Amygdala (tissue), 56 donors: ENCODE data around the gene KIAA1958.

ENCODE experiments used
- DNase-seq, 56 donors: peaks; one replicate each; lab custom pipeline; 2025; lab: John Stamatoyannopoulos, UW

KIAA1958 gene

DNA sequence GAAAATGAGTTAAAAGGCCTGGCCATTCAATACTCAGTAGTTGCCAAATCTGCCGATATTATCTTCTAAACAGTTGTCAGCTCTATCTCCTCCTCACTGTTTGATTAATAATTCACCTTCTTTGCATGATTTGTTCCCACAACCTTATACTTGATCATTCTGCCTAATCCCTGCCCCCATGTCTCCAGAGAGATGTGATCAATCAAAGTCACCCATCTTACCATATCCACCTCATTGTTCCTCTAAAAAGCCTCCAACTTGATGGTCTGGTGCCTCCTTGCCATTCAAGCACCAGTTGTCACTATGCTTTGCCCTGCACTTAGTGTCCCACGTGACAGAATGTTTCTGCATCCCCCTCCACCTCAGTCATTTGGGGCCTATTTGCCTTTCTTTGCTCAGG lies 41.3 kb downstream of the KIAA1958 start:
- DNase-seq = no peak

DNA sequence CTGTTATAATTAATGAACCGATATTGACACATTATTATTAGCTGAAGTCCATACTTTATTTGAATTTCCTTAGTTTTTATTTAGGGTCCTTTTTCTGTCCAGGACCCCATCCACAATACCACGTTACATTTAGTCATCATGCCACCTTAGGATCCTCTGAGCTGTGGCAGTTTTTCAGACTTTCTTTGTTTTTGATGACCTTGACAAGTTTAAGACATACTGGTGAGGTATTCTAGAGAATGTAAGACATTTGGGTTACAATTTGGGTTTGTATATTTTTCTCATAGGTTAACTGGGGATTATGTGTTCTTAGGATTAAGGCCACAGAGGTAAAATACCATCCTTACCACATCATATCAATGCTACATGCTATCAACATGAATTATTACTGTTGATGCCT lies 42.7 kb downstream of the KIAA1958 start:
- DNase-seq = no peak

DNA sequence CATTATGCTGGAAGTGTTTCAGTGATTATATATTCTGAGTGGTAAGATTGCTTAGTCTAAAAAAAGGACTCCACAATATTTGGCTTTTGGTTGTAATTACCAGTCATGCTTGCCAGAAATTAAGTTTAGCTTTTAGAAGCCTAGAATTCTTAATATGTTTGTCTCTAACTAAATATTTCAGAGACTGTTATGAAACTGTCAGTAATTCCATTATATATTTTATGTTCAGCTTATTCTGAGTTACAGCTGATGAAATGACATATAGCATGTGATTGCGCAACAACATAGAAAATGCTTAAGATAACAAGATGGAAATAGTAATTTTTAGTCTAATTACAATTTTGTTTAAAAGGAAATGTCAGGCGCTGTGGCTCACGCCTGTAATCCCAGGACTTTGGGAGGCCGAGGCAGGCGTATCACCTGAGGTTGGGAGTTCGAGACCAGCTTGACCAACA lies 44.2 kb downstream of the KIAA1958 start:
- DNase-seq = no peak

DNA sequence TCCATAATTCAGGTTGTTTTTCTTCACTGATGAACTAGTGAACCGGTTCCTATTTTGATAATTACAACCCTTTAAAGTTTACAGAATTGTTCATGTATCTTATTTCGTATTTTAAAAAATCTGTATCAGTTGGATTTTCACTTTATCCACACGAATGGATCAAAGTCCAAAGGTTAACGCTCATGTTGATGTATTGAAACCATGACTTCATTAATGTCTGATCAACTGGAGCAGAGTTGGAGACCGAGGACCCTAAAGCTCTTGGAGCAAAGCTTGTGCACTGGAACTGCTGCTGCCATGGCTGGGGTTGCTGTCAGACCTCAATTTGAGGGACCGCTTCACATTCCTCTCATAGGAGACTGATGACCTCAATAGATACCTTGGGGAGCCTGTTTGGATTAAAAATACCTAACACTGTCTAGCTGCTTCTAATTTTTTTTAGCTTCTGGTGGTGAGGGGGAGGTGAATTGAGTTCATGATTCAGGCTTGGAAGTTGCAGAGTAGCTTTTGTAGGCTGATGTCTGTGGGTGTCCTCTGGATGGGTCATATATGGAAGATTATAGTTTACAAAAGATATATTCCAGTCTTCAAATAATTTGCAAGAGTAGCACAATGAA lies 45.1 kb downstream of the KIAA1958 start:
- DNase-seq = no peak

DNA sequence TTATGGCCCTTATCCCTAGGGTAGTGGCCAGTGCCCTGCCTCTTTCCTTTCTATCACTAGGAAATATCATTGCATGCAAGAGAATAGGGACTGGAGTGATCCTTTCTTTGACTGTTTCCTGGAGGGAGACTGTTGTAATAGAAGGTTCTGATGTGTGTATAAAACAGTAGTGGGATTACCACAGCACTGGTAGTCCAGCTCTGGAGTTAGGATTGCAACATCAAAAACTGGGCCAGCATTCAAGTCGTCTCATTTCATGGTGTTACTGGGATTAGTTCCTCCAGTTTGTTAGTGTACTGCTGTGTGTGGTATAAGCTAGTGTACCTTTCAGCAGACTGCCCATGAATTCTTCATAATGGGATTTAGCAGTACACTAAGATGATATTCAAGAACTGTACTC lies 45.8 kb downstream of the KIAA1958 start:
- no peak for DNase-seq

DNA sequence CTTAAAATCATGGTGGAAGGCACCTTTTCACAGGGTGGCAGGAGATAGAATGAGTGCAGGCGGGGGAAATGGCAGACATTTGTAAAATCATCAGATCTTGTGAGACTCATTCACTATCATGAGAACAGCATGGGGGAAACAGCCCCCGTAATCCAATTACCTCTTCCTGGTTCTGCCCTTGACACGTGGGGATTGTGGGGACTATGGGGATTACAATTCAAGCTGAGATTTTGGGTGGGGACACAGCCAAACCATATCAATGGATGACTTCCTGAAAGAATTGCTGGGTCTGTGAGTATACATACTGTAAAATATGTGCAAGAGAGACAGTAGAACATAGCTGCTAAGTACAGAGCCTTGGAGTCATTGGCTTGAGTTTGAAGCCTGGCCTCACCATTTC lies 47.0 kb downstream of the KIAA1958 start:
- no peak for DNase-seq

DNA sequence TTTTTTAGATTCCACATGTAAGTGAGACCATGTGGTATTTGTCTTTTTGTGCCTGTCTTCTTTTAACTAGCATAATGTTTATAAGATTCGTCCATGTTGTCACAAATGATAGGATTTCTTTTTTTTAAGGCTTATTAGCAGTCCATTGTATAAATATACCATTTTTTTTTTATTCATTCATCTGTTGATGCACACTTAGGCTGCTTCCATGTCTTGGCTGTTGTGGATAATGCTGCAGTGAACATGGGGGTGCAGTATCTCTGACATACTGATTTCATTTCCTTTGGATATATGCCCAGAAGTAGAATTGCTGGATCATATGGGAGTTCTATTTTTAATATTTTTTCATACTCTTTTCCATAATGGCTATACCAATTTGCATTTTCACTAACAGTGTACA lies 48.7 kb downstream of the KIAA1958 start:
- no peak for DNase-seq

DNA sequence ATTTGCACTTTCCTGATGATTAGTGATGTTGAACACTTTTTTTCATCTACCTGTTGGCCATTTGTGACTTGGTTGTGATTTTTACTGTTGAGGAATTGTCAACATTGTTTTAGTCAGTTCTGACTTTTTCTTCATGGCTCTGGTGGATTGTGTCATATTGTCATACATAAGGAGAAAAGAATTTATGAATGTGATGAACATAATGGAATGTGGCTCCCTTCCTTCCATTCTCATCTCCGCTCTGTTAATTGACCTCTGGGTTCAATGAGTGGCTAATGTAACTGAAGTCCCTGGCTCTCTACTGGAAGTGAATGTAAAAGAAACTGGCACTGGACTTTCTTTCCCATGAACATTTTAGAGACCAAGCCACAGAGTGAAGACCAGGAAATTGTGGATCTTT lies 49.2 kb downstream of the KIAA1958 start:
- no peak for DNase-seq

DNA sequence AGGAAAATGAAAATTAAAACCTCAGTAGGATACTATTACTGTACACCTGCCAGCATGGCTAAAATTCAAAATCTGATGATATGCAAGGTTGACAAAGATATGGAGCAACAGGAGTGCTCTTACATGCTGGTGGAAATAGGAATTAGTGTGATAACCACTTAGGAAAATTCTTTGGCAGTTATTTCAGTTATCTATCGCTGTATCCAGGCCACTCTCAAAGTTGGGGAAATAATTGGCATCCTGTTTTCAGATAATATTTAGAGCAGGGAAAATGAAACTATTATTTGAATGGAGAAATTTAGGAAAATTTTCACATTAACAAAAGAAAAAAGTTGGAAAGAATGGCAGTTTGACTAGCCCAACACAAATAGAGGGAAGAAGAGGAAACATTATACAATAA lies 50.9 kb downstream of the KIAA1958 start:
- DNase-seq = no peak

DNA sequence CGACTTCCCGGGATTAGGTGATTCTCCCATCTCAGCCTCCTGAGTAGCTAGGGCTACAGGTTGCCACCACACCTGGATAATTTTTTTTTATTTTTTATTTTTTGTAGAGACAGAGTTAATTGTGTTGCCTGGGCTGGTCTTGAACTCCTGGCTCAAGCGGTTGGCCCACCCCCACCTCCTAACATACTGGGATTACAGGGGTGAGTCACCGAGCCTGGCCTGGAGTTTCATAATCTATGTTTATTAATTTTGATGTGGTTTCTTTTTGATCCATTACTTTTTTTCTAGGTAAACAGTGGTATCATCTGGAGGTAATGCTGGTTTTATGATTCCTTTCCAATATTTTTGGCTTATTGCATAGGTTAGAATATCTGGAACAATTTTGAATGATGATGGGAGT lies 54.2 kb downstream of the KIAA1958 start:
- no peak for DNase-seq

DNA sequence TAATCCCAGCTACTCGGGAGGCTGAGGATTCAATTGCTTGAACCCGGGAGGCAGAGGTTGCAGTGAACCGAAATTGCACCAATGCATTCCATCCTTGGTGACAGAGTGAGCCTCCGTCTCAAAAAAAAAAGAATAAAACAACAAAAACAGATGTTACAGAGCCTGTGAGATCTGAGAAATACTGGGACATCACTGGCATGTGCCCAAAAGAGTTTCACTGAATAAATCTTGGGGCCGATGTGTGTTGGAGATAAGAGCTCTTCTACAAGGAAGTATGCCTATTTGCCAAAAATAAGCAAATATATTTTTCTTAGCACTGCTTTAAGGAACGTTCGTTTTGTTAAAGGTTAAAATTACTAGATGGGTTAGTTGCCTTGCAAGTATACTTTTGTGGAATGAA lies 55.1 kb downstream of the KIAA1958 start:
- no peak for DNase-seq

DNA sequence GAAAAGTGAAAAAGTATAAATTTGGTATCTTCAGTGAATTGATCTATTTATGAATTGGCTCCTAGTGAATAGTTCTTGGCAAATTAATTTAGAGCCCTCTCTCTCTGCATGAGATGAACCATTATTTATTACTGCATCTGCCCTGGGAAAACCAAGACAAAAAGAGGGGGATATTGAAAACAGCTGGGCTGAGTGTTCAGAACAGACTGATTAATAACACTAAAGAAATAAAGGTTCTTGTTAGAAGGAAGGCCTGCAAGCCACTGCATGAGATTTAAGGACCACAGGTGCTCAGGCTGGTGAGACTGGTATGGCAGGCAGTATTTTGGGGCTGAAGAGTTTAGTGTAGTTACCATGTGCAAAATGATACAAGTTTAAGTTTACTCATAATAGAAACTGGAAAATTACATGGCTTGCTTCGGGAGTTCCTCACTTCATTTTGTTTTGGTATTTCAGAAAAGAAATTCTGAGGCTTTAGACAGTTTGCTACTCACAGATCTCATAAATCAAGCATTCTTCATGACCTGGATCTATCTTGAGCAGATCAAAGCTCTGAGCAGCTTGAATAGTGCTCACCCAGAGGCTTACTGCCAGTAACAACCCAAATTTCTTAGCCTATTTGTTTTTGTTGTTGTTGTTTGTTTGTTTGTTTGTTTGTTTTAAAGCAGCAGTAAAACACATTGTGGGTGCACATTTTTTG lies 56.1 kb downstream of the KIAA1958 start:
- no peak for DNase-seq

DNA sequence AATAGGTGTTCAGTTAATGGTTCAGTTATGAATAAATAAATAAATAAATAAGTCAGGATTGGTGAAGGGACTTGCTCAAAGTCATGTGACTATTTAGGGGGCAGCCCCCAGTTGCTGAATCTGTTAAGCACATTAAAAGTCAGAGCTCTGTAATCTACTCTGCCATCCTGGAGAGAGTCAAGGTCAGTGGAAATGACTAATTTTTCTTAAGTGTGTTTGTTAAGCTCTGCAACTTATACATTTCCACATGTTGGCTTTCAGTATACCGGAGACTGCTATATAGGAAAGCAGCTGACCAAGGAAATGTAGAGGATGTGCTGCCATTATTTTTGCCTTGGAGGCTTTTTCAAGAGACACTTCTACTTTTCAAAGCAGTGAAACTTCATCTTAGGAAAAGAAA lies 57.9 kb downstream of the KIAA1958 start:
- no peak for DNase-seq

DNA sequence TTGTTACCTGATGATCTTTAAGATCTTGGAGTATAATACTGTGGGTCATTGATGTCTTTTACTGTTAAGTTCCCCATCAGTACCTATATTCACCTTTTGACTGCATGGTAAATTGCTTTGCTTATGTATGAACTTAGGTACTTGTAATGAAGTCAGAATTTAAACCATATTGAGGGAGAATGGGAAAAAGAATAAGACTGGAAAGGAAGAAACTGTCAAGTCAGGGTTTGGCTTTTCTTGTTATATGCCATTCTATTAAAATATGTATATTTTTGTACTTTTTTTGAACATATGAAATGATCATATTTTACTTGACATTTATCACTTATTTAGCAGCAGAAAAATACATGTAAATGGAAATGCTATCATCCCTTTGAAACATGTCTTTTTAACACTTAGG lies 58.6 kb downstream of the KIAA1958 start:
- DNase-seq = no peak

DNA sequence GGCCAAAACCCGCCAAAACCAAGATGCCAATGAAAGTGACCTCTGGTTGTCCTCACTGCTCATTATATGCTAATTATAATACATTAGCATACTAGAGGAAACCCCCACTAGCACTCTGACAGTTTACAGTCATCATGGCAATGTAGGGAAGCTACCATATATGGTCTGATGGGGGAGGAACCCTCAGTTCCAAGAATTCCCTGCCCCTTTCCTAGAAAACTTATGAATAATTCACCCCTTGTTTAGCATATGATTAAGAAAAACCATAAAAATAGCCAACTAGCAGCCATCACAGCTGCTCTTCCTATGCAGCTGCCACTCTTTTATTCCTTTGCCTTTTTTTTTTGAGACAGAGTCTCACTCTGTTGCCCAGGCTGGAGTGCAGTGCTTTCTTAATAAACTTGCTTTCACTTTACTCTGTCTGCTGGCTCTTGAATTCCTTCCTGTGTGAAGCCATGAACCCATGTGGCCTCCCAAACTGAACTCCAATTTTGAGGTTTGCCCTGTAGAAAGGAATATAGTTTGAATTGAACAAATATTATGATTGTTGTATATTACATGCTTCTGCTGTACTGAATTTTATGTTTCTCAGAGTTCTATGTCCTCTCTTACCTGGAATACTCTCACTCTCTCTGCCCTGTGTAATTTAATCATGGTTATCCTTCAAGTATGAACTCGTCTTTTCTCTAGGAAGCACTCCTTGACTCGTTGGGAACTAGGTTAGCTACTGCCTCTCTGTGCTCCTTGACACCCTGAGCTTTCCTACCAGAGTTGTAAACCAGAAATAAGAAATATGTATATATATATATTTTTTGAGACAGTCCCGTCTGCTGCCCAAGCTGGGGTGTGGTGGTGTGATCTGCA lies 59.8 kb downstream of the KIAA1958 start:
- DNase-seq = peak in 2 of 56 donors; percentile 8 to 13

DNA sequence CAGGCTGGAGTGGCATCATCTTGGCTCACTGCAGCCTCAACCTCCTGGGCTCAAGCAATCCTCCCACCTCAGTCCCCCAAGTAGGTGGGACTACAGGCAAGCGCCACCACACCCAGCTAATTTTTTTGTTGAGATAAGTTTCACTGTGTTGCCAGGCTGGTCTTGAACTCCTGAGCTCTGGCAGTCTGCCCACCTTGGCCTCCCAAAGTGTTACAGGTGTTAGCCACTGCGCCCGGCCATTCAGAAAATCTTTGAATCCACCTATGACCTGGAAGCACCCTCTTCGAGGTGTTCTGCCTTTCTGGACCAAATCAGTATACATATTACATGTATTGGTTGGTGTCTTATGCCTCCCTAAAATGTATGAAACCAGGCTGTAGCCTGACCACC lies 61.4 kb downstream of the KIAA1958 start:
- DNase-seq = peak in 1 of 56 donors; percentile 21

DNA sequence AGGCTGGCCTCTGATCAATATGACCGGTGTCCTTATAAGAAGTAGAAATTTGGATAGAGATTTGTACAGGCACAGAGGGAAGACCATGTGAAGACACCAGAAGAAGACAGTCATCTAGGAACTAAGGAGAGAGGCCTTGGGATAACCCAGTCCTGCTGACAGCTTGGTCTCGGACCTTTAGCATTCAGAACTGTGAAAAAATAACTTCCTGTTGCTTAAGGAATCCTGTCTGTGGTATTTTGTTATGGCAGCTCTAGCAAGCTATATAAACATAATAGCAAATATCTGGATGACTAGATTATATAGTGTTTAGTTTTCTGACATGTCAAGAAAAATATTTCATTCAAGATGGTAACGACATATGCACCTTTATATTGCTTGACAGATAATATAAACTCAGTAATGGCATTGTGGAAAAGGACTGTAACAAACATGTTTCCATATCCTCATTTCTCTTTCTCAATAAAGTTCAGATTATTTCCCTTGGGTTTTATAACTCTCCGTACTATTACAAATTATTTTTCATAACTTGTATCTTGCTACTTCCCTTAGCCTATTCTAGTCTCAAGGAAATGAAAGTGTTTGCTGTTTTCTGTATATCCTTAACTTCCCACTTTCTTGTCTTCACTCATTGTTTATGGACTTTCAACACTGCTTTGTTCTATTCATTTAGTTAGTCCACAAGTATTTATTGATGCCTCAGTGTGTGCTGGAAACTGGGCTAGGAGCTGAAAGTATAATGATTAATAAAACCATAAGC lies 62.4 kb downstream of the KIAA1958 start:
- no peak for DNase-seq

DNA sequence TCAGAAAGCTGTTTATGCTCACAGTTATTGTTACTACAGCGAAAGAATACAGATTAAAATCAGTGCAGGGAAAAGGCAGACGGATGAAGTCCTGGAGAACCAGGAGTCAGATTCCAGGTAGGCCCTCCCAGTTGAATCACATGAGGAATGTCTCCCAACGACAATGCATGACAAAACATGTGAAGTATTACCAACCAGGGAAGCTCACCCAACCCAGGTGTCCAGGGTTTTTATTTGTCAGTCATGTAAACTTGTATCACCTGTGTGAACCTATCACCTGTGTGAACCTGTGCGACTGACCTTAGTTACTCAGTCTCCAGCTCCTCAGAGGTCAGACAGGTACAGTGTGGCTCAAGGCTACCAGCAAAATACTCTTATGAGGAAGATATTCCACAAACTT lies 63.9 kb downstream of the KIAA1958 start:
- DNase-seq = no peak

DNA sequence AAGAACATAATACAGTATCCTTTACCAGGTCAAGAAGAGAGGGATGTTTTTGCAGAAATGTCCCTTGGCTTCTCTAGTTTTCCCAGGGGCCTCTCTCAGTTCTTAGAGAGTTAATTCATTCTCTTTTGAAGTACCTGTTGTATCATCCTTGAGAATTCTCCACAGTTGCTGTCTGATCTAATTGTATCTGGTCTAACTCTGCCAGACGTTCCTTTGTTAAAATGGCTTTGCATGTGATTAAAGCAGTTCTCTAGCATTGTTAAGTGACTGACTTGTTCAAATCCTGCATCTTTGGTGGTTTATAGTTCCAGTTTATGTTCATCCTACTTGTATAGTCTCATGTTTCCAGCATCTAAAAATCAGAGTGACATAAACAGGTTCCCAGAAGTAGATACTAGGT lies 65.0 kb downstream of the KIAA1958 start:
- no peak for DNase-seq

DNA sequence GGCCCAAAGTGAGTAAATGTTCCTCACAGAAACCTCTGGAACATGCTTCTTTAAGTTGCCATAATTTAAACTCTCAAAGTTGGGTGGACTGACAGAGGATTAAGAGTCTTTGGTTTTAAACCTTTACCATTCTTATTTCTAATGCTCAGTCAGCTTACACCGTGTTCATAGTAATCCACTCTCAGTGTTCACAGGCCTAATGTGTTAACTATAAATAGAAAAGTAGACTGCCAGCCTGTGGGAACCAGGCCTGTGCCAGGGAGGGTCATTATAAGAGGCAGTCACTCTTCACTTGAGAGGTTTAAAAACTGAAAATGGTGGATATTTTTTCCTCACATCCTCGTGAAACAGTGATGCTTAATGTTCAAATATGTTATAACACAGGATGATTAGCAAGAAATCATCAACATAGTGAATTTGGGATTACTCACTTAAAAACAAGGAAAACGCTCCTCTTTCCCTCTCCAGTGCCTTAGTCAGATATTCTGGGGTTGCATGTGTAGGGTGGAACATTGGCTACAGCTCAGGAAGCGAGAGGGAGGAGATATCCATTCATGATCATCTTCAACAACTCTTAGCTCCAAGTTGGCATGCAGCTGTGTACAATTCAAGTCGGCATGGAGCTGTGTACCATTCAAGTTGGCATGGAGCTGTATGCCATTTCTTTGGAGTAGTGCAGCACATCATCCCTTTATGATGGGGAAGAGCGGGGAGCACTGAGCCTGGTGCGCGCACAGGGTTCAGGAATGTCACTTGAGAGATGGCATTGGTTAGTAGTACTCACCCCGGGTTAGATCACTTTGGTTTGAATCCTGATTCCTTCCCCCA lies 65.8 kb downstream of the KIAA1958 start:
- DNase-seq = no peak
